ENCODE measurements around the gene LRRK1.

The LRRK1 gene

DNA sequence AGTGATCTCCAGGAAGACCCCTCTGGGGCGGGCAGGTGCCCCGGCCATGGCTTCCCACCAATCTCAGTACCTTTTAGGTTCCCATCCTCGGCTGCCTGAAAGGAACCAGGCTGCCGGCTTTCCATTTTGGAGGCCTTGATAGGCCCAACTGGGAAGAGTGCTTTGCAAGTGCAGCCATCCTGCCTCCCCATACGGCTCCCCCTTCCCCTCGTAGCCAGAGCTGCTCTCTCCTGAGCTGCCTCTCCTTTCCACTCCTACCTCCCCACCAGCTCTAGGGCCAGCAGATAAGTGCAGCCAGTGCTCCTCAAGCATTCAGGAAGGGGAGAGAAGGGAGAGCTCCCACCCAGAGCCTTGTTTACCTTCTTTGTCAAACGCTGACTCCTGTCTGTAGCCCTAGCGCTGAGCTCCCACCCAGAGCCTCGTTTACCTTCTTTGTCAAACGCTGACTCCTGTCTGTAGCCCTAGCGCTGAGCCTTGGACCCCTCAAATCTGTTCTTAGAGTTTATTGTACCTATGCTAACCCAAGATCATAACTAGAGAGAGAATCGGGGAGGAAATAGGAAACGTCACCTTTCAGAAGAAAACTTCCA lies 133.0 kb downstream of the LRRK1 start:
- TF ChIP-seq, protein P1, sequence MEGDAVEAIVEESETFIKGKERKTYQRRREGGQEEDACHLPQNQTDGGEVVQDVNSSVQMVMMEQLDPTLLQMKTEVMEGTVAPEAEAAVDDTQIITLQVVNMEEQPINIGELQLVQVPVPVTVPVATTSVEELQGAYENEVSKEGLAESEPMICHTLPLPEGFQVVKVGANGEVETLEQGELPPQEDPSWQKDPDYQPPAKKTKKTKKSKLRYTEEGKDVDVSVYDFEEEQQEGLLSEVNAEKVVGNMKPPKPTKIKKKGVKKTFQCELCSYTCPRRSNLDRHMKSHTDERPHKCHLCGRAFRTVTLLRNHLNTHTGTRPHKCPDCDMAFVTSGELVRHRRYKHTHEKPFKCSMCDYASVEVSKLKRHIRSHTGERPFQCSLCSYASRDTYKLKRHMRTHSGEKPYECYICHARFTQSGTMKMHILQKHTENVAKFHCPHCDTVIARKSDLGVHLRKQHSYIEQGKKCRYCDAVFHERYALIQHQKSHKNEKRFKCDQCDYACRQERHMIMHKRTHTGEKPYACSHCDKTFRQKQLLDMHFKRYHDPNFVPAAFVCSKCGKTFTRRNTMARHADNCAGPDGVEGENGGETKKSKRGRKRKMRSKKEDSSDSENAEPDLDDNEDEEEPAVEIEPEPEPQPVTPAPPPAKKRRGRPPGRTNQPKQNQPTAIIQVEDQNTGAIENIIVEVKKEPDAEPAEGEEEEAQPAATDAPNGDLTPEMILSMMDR (conservative IDR thresholded peaks at IDR 0.05; ENCODE audit: low read length): no peak
- H3K4me3 ChIP-seq (ENCODE audit: low read length): no peak overlapping the region
- DNase-seq (ENCODE audit: low read depth): no peak

DNA sequence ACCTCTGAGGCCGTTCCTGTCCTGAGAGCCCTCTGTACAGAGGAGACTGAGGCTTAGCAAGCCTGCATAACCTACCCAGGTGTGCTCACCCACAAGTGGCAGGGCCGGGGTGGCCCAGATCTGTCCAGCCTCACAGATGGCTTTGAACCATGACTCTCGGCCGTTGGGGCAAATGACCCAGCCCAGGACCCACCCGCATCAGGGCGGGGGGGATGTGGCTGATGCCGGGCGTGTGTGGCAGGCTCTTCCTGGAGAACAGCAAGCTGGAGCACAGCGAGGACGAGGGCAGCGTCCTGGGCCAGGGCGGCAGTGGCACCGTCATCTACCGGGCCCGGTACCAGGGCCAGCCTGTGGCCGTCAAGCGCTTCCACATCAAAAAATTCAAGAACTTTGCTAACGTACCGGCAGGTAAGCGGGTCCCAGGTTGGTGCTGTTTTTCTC lies 133.5 kb downstream of the LRRK1 start:
- TF ChIP-seq, protein P1 (conservative IDR thresholded peaks at IDR 0.05; ENCODE audit: low read length): no peak
- DNase-seq (ENCODE audit: low read depth): no peak
- no peak overlapping the region for H3K4me3 ChIP-seq (ENCODE audit: low read length)

DNA sequence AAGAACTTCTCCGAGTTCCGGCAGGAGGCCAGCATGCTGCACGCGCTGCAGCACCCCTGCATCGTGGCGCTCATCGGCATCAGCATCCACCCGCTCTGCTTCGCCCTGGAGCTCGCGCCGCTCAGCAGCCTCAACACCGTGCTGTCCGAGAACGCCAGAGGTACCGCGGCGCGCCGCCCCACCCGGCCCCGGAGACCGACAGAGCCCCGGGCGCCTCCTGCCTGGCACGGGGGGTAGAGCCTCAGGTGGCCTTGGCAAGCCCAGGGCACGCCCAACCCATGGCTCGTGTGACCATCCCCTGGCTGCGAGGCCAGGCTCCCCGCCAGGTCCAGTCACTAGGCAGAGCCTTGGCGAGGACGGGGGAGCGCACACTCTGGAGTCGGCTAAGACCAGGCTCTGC lies 134.1 kb downstream of the LRRK1 start:
- no peak for DNase-seq (ENCODE audit: low read depth)
- H3K4me3 ChIP-seq (ENCODE audit: low read length): no peak overlapping the region
- TF ChIP-seq, protein P1 (conservative IDR thresholded peaks at IDR 0.05; ENCODE audit: low read length): no peak

DNA sequence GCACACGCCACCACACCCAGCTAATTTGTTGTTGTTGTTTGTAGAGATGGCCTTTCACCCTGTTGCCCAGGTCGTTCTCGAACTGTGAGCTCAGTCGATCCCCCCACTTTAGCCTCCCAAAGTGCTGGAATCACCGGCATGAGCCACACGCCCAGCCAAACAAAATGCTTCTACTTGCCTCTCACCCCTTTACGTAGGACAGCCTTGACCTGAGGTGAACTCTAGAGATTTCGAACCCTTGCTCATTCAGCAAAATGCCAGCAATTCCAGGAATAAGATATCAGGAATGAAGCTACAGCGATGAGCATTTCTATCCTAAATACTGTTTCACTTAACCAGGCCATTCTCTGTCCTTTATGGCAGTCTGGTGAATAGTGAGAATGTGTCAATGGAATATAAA lies 135.0 kb downstream of the LRRK1 start:
- TF ChIP-seq, protein P1 (conservative IDR thresholded peaks at IDR 0.05; ENCODE audit: low read length): no peak
- no peak overlapping the region for H3K4me3 ChIP-seq (ENCODE audit: low read length)
- no peak for DNase-seq (ENCODE audit: low read depth)

DNA sequence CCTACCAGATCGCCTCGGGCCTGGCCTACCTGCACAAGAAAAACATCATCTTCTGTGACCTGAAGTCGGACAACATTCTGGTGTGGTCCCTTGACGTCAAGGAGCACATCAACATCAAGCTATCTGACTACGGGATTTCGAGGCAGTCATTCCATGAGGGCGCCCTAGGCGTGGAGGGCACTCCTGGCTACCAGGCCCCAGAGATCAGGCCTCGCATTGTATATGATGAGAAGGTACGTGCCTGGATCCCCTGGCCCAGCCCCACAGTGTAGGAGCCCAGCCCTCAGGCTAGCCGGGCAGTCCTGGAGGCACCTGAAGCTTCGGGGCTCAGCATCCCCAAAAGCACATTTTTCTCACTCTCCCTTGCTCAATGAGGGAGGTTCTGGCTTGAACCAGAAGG lies 135.8 kb downstream of the LRRK1 start:
- no peak for DNase-seq (ENCODE audit: low read depth)
- TF ChIP-seq, protein P1 (conservative IDR thresholded peaks at IDR 0.05; ENCODE audit: low read length): no peak
- no peak overlapping the region for H3K4me3 ChIP-seq (ENCODE audit: low read length)

DNA sequence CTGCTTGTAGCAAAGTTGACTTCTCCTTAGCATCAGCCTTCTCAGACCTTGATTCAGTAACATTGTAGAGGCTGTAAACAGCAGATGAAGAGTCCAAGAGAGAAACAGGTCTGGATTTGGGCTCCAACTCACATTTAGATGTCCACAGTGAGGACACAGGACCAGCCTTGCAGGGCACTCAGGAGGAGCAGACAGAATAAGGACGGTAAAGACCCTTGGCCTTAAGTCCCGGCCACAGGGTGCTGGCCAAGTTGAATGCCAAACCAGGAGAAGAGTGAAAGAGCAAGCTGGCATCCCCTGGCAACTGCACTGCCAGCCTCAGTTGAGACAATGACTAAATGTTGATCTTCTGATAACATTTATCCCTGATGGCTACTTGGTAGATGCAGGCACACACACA lies 136.3 kb downstream of the LRRK1 start:
- H3K4me3 ChIP-seq (ENCODE audit: low read length): no peak overlapping the region
- TF ChIP-seq, protein P1 (conservative IDR thresholded peaks at IDR 0.05; ENCODE audit: low read length): no peak
- no peak for DNase-seq (ENCODE audit: low read depth)

All from AG10803 (cell line).